ENCODE measurements around the gene DUOXA2. TPM values are rescaled to one million over a fixed set of nuclear protein-coding genes. Genes with fewer than 3 reads are reported as not detected.

DUOXA2 gene
- total RNA-seq, 1 donor from 2014 or later, result not detected

- H3K36me3 Mint-ChIP-seq (ENCODE audit: insufficient read depth), result no peaks in the 10 kb centered on the region
- peaks cover 75% of the 10 kb centered on the region for H3K27me3 Mint-ChIP-seq
- peaks cover 16% of the 10 kb centered on the region for H3K4me1 Mint-ChIP-seq (ENCODE audit: low read depth)
- no peaks in the 10 kb centered on the region for H3K9me3 Mint-ChIP-seq (ENCODE audit: low read depth)
- no peak for TF ChIP-seq CTCF (IDR thresholded peaks at IDR 0.05; ENCODE audit: unreplicated experiment)
- no peak overlapping the region for H3K27ac Mint-ChIP-seq
- no peak for DNase-seq (ENCODE audit: low spot score, unreplicated experiment)
- no peak overlapping the region for H3K4me3 Mint-ChIP-seq (ENCODE audit: low read depth)
These were observed 592 bp downstream of the DUOXA2 start for GRCh38 chr15:45114751-45115085.

- TF ChIP-seq CTCF (IDR thresholded peaks at IDR 0.05; ENCODE audit: unreplicated experiment), result no peak
These were observed 1.2 kb downstream of the DUOXA2 start for GRCh38 chr15:45115312-45115820.

GRCh38 chr15:45116006-45116481, 1.9 kb downstream of the DUOXA2 start:
- Mint-ChIP-seq H3K27me3 (peaks cover 72% of the 10 kb centered on the region), H3K9me3 (ENCODE audit: low read depth) (no peaks in the 10 kb centered on the region), H3K4me3 (ENCODE audit: low read depth) (no peak overlapping the region), H3K36me3 (ENCODE audit: insufficient read depth) (no peaks in the 10 kb centered on the region), H3K27ac (no peak overlapping the region), H3K4me1 (ENCODE audit: low read depth) (peaks cover 16% of the 10 kb centered on the region)
- no peak for TF ChIP-seq CTCF (IDR thresholded peaks at IDR 0.05; ENCODE audit: unreplicated experiment)
- DNase-seq (ENCODE audit: low spot score, unreplicated experiment), result no peak

More at GRCh38 chr15:45115312-45115820, 1.2 kb downstream of the DUOXA2 start:
- H3K36me3 Mint-ChIP-seq (ENCODE audit: insufficient read depth), result no peaks in the 10 kb centered on the region
- H3K4me3 Mint-ChIP-seq (ENCODE audit: low read depth), result no peak overlapping the region
- no peak overlapping the region for H3K27ac Mint-ChIP-seq
- H3K4me1 Mint-ChIP-seq (ENCODE audit: low read depth), result peaks cover 16% of the 10 kb centered on the region
- peaks cover 72% of the 10 kb centered on the region for H3K27me3 Mint-ChIP-seq
- no peak for DNase-seq (ENCODE audit: low spot score, unreplicated experiment)
- no peaks in the 10 kb centered on the region for H3K9me3 Mint-ChIP-seq (ENCODE audit: low read depth)

GRCh38 chr15:45116482-45117307, 2.6 kb downstream of the DUOXA2 start:
- H3K27me3 Mint-ChIP-seq, result peaks cover 74% of the 10 kb centered on the region
- H3K27ac Mint-ChIP-seq, result no peak overlapping the region
- no peak for DNase-seq (ENCODE audit: low spot score, unreplicated experiment)
- TF ChIP-seq CTCF (IDR thresholded peaks at IDR 0.05; ENCODE audit: unreplicated experiment), result no peak
- peaks cover 16% of the 10 kb centered on the region for H3K4me1 Mint-ChIP-seq (ENCODE audit: low read depth)
- no peak overlapping the region for H3K4me3 Mint-ChIP-seq (ENCODE audit: low read depth)
- H3K9me3 Mint-ChIP-seq (ENCODE audit: low read depth), result no peaks in the 10 kb centered on the region
- no peaks in the 10 kb centered on the region for H3K36me3 Mint-ChIP-seq (ENCODE audit: insufficient read depth)

- H3K9me3 Mint-ChIP-seq (ENCODE audit: low read depth), result no peaks in the 10 kb centered on the region
- H3K27me3 Mint-ChIP-seq, result peaks cover 68% of the 10 kb centered on the region
- H3K4me3 Mint-ChIP-seq (ENCODE audit: low read depth), result no peak overlapping the region
- H3K4me1 Mint-ChIP-seq (ENCODE audit: low read depth), result peaks cover 12% of the 10 kb centered on the region
- TF ChIP-seq CTCF (IDR thresholded peaks at IDR 0.05; ENCODE audit: unreplicated experiment), result no peak
- H3K36me3 Mint-ChIP-seq (ENCODE audit: insufficient read depth), result no peaks in the 10 kb centered on the region
- no peak for DNase-seq (ENCODE audit: low spot score, unreplicated experiment)
- H3K27ac Mint-ChIP-seq, result peak overlapping the region; percentile 56
These were observed 3.4 kb downstream of the DUOXA2 start for GRCh38 chr15:45117308-45118130.
